GM10248 (cell line): ENCODE data around the gene SLC39A5.

ENCODE experiments used
- CTCF ChIA-PET: fragments of 300-600 bp; sonication (Branson Sonifier 250); formaldehyde crosslinking; extraction: SDS; loops from one replicate; lab custom pipeline; 2021; ENCODE audit warnings: antibody characterized with exemption; lab: Yijun Ruan, JAX
- POLR2A ChIA-PET: fragments of 350-650 bp; sonication (Branson Sonifier 250); formaldehyde crosslinking; extraction: SDS; loops from one replicate; lab custom pipeline; 2020; ENCODE audit warnings: antibody characterized with exemption; lab: Yijun Ruan, JAX
- DNase-seq: peaks from one replicate; pipeline ENCODE4 v3.0.0; 2012; ENCODE audit errors: extremely low spot score
- TF ChIP-seq, protein P1 (sequence below): IDR thresholded peaks from 2 replicates; pipeline ENCODE4 v1.5.1; 2012; ENCODE audit warnings: mild to moderate bottlenecking, low read depth; ENCODE audit errors: extremely low read depth, missing control alignments, control extremely low read depth

Gene SLC39A5

DNA sequence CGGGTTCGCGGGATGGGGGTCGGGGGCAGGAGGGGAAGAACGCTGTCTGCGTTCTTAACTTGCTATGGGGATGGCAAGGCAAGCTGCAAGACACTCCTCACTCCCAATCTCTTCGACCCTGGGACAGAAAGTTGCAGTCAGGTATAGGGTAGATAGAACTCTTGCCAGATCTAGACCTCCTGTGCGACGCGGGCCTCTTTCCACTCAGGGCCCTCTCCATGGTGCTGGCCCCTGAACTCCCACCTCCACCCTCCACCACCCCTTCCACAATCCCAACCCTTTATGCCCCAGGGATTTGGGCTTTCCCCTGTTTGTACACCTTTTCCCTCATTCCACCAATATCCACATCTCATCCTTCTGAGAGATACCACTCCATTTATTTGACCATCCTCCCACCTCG is 4.9 kb upstream of the SLC39A5 start:
- ChIA-PET POLR2A (no interaction called here), CTCF (interaction anchor here (1.1 to 2.1 kb wide), 4 partner anchors 18 to 35 kb away, joined by 3 to 7 read pairs (median 6); partner anchors contain the start of genes ANKRD52 and SMARCC2)
- DNase-seq = no peak
- TF ChIP-seq, protein P1, sequence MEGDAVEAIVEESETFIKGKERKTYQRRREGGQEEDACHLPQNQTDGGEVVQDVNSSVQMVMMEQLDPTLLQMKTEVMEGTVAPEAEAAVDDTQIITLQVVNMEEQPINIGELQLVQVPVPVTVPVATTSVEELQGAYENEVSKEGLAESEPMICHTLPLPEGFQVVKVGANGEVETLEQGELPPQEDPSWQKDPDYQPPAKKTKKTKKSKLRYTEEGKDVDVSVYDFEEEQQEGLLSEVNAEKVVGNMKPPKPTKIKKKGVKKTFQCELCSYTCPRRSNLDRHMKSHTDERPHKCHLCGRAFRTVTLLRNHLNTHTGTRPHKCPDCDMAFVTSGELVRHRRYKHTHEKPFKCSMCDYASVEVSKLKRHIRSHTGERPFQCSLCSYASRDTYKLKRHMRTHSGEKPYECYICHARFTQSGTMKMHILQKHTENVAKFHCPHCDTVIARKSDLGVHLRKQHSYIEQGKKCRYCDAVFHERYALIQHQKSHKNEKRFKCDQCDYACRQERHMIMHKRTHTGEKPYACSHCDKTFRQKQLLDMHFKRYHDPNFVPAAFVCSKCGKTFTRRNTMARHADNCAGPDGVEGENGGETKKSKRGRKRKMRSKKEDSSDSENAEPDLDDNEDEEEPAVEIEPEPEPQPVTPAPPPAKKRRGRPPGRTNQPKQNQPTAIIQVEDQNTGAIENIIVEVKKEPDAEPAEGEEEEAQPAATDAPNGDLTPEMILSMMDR = no peak

DNA sequence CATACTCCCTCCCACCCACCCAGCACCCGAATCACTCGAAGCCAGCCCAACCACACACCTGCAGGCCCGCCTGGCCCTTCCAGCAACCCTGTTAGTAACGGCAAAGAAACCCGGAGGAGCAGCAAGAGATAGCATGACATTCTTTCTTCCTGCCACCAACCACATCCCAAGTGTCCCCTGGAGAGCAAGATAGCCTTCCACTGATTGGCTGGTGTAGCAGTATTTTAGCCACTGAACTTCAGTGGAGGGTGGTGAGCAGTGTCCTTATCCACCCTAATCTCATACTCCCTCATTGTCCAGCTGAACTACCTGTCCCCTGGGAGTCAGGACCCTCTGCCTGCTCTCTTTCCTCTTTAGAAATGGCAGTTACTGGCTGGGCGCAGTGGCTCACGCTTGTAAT is 769 bp upstream of the SLC39A5 start:
- CTCF ChIA-PET = interaction anchor here (2.6 kb wide), 1 partner anchor 39 kb away, joined by 10 read pairs; the partner anchor contains the start of gene SMARCC2
- POLR2A ChIA-PET = no interaction called here

DNA sequence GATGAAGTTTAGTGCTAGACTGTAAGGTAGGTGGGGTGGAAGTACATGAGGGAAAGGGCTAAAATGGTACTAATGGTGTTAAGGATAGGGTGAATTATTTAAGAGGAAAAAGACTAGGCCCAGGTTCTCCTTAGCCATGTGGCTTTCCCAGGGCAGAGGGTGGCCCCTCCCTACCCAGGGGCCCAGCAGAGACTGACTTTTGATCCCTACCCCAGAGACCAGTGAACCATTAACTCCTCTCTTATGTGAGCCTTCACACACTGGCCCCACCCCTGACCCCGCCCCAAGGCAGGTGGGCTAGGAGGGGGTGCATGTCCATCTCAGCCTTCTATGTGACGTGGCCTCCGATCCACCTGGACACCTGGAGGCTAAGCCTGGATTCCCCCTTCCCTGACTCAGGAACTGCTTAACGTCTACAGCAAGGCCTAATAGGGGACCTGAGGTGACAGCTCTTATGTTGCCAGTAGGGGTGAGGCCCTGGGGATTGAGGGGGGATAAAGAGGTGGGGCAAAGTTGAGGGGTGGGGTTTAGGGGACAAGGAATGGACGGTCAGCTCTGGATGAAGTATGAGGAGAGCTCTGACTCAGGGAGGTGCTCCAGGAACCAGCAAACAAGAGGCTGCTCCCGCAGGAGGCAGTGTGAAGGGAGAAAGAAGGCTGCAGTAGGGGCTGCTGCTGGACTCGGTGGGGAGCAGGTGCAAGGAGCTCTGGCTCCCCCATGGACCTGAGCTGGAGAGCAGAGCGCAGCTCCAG is 757 bp downstream of the SLC39A5 start:
- TF ChIP-seq, protein P1 = no peak
- ChIA-PET POLR2A (interaction anchor here (0.6 to 1.2 kb wide), 2 partner anchors 9 to 16 kb away, joined by 3 read pairs; partner anchors contain the start of gene RNF41), CTCF (interaction anchor here (1.3 to 4.5 kb wide), 3 partner anchors 8 to 41 kb away, joined by 3 to 24 read pairs (median 4); partner anchors contain the start of genes ANKRD52, RNF41 and SMARCC2)
- DNase-seq = no peak

More for the DNA sequence above, 769 bp upstream of the SLC39A5 start:
- TF ChIP-seq, protein P1 = no peak
- no peak for DNase-seq

DNA sequence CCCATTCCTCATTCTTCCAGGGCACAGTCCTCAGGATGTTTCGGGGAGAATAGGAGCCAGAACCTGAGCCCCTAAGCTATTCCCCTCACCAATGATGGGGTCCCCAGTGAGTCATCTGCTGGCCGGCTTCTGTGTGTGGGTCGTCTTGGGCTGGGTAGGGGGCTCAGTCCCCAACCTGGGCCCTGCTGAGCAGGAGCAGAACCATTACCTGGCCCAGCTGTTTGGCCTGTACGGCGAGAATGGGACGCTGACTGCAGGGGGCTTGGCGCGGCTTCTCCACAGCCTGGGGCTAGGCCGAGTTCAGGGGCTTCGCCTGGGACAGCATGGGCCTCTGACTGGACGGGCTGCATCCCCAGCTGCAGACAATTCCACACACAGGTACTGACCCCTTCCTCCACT is 1.3 kb downstream of the SLC39A5 start:
- TF ChIP-seq, protein P1 = no peak
- ChIA-PET CTCF (interaction anchor here (1.0 to 4.5 kb wide), 4 partner anchors 9 to 105 kb away, joined by 3 to 24 read pairs (median 4); partner anchors contain the start of genes RNF41 and SMARCC2), POLR2A (interaction anchor here (1.2 kb wide), 1 partner anchor 10 kb away, joined by 3 read pairs; the partner anchor contains the start of gene RNF41)
- no peak for DNase-seq

DNA sequence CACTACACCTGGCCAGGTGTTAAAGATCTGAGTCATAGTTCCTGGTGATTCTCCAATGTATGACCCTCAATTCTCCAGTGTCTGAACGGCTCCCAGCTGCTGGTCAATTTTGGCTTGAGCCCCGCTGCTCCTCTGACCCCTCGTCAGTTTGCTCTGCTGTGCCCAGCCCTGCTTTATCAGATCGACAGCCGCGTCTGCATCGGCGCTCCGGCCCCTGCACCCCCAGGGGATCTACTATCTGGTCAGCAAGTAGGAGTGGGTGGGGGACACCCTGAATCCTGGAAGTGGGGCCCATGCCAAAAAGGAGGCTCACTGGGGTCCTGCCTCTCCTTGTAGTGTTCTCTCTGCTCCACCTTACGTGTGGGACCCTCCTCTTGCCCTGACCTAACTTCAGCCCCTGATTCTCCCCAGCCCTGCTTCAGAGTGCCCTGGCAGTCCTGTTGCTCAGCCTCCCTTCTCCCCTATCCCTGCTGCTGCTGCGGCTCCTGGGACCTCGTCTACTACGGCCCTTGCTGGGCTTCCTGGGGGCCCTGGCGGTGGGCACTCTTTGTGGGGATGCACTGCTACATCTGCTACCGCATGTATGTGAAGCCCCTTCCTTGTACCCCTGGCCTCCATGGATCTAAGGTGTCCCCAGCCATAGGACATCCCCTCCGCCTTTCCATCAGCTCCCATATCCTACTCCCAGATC is 5.0 kb downstream of the SLC39A5 start:
- TF ChIP-seq, protein P1 = no peak
- no peak for DNase-seq
- POLR2A ChIA-PET = no interaction called here
- CTCF ChIA-PET = interaction anchor here (1.6 to 4.5 kb wide), 3 partner anchors 13 to 46 kb away, joined by 5 to 24 read pairs (median 9); partner anchors contain the start of genes RNF41 and SMARCC2

DNA sequence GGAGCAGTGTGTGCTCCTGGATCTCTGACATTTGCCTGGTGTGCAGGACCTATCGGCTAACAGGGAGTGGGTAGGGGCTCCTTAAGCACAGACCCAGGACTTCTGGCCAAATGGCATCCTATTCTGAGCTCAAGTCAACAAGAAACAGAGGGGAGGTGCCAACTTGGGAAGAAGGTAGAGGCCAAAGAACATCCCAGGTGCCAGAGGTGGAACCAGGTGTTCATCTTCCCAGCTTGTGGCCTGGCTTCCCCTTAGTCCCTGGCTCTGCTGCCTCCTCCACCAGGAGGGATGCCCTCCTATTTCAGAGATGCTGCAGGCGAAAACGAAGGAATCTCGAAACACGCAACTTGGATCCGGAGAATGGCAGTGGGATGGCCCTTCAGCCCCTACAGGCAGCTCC is 6.2 kb downstream of the SLC39A5 start:
- ChIA-PET POLR2A (no interaction called here), CTCF (interaction anchor here (1.0 to 2.1 kb wide), 5 partner anchors 16 to 46 kb away, joined by 3 to 8 read pairs (median 4); partner anchors contain the start of gene SMARCC2)
- DNase-seq = no peak
- TF ChIP-seq, protein P1 = no peak
